ENCODE results near the gene EBLN1.

EBLN1 gene

GRCh38 chr10:22252801-22253579, 35.2 kb upstream of the EBLN1 start:
- H3K4me3 ChIP-seq (ENCODE audit: low read depth, low read length), result peak overlapping the region; percentile 58
- in situ Hi-C loops (cut with HindIII; ENCODE audit: low sequenced_read_pairs), result no loop called here
- DNase-seq (ENCODE audit: low read depth, low spot score), result peak; percentile 22
- TF ChIP-seq, protein P1, sequence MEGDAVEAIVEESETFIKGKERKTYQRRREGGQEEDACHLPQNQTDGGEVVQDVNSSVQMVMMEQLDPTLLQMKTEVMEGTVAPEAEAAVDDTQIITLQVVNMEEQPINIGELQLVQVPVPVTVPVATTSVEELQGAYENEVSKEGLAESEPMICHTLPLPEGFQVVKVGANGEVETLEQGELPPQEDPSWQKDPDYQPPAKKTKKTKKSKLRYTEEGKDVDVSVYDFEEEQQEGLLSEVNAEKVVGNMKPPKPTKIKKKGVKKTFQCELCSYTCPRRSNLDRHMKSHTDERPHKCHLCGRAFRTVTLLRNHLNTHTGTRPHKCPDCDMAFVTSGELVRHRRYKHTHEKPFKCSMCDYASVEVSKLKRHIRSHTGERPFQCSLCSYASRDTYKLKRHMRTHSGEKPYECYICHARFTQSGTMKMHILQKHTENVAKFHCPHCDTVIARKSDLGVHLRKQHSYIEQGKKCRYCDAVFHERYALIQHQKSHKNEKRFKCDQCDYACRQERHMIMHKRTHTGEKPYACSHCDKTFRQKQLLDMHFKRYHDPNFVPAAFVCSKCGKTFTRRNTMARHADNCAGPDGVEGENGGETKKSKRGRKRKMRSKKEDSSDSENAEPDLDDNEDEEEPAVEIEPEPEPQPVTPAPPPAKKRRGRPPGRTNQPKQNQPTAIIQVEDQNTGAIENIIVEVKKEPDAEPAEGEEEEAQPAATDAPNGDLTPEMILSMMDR (IDR thresholded peaks at IDR 0.05; ENCODE audit: low read depth, low read length), result no peak

GRCh38 chr10:22252224-22252800, 34.5 kb upstream of the EBLN1 start:
- in situ Hi-C loops (cut with HindIII; ENCODE audit: low sequenced_read_pairs), result no loop called here

GRCh38 chr10:22251751-22252223, 34.0 kb upstream of the EBLN1 start:
- peak overlapping the region; percentile 58 for H3K4me3 ChIP-seq (ENCODE audit: low read depth, low read length)
- in situ Hi-C loops (cut with HindIII; ENCODE audit: low sequenced_read_pairs), result no loop called here
- DNase-seq (ENCODE audit: low read depth, low spot score), result peak; percentile 66
- TF ChIP-seq, protein P1 (IDR thresholded peaks at IDR 0.05; ENCODE audit: low read depth, low read length), result peak; percentile 3

More at GRCh38 chr10:22252224-22252800, 34.5 kb upstream of the EBLN1 start:
- DNase-seq (ENCODE audit: low read depth, low spot score), result peak; percentile 64
- H3K4me3 ChIP-seq (ENCODE audit: low read depth, low read length), result peak overlapping the region; percentile 58
- TF ChIP-seq, protein P1 (IDR thresholded peaks at IDR 0.05; ENCODE audit: low read depth, low read length), result no peak

DNA sequence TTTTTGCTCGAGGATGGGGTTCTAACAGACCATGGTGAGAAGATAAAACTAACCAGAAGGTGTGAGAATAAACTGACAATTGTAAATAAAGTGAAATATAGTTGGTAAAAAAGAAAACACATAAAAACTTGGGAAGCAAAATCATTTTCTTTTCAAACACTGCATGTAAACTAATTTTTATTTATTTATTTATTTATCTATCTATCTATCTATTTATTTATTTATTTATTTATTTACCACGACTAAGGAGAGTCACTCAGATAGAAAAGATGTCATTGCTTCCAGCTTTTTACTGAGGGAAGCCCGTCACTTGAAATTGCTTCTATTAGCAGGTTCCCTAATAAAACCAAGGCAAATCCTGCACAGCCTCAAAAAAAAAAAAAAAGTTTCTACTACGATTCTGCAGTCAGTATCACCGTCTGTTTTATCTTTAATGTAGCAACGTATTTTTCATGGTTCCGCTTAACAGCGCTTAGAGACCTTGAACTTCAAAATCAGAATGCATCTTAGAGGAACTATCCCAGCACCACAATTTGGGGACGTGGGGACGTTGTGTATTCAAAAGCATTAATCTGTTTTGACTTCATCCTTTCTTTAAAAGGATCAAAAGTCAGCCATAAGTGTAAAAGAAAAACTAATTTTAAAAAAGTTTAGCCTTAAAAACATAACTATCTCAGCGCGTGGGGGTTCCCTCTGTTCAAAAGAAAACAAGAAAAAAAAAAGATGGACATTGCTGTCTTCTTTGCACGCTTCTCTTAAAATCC, 33.3 kb upstream of the EBLN1 start:
- in situ Hi-C loops (cut with HindIII; ENCODE audit: low sequenced_read_pairs), result no loop called here
- peak overlapping the region; percentile 58 for H3K4me3 ChIP-seq (ENCODE audit: low read depth, low read length)
- TF ChIP-seq, protein P1 (IDR thresholded peaks at IDR 0.05; ENCODE audit: low read depth, low read length), result no peak
- DNase-seq (ENCODE audit: low read depth, low spot score), result peak; percentile 18

GRCh38 chr10:22247636-22248035, 29.8 kb upstream of the EBLN1 start:
- TF ChIP-seq, protein P1 (IDR thresholded peaks at IDR 0.05; ENCODE audit: low read depth, low read length), result no peak
- in situ Hi-C loops (cut with HindIII; ENCODE audit: low sequenced_read_pairs), result no loop called here
- DNase-seq (ENCODE audit: low read depth, low spot score), result no peak
- H3K4me3 ChIP-seq (ENCODE audit: low read depth, low read length), result no peak overlapping the region

GRCh38 chr10:22246680-22247391, 29.0 kb upstream of the EBLN1 start:
- TF ChIP-seq, protein P1 (IDR thresholded peaks at IDR 0.05; ENCODE audit: low read depth, low read length), result no peak
- peak; percentile 80 for DNase-seq (ENCODE audit: low read depth, low spot score)
- H3K4me3 ChIP-seq (ENCODE audit: low read depth, low read length), result no peak overlapping the region
- in situ Hi-C loops (cut with HindIII; ENCODE audit: low sequenced_read_pairs), result no loop called here

Data from astrocyte of the spinal cord (primary cell).